GM12874 (cell line): ENCODE measurements around the gene RRBP1.

Experiments
- CTCF ChIP-seq: IDR thresholded peaks from 2 replicates; pipeline ENCODE4 v1.5.1; 2011; ENCODE audit warnings: low read depth, mild to moderate bottlenecking, control low read depth, low read length, moderate library complexity; ENCODE audit not compliant: insufficient read depth

Gene RRBP1

DNA sequence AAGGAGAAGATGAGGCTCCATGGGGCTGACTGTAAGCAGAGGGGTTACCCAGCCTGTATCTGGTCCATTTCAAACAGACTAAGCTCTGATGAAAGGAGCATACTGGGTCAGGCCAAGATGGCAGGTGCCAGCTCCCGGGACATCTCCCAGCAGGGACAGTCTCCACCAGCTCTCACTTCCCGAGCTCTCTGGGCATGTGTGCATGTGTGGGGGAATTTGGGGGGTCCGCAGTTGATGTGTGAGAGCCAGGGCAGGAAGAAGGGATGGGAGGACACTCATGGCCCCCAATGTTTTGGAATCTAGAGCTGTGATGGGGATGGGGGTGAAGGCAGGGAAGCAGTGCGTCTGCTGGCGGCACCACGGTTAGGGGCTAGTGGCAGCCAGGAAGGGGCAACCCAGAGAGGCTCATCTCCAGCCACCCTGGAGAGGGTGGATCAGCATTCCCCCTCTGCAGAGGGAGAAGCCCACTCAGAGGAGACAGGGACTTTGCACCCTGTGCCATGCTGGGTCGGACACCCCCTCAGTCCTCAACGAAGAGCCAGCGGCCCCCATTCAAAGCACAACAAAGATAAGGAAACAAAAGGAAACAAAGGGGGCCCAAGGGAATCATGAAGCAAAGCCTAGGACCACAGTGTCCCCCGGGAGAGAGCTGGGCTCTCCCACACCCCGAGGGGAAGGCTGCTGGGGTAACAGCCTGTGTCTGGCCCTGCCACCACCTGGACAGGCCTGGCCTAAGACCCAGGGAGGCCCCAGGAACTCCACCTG is 59.8 kb downstream of the RRBP1 start:
- TF ChIP-seq CTCF = no peak

DNA sequence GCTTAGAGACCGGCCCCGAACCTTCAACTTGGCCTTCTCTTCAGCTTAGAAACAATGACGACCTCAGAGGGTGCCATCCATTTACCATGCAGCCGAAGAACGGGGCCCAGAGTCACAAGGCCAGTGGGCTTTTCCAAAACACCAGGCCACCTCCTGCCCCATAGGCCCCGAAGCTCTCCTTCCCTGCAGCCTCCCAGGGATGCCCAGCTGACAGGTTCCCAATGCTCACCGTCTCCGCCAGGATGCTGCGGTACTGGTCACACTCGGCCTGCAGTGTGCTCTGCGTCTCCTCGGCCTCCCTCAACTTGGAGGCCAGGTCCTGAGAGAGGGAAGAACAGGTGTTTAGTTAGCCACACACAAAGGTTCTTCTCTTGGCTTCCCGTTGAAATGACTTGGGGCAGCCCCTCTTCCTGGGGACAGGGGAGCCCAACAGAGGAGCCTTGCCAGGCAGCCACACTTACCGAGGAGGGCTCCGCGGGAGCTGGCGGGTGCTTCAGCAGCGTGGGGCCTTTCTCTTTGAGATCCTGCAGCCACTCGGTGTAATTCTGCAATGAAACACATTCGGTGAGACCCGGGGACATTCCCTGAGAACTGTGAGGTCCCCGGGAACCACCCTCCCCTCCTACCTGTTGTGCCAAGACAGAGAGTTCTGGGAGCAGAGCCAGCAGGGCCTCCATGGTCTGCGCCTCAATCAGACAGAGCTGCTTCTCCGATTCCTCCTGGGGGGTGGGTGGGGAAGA is 60.6 kb downstream of the RRBP1 start:
- TF ChIP-seq CTCF = no peak

DNA sequence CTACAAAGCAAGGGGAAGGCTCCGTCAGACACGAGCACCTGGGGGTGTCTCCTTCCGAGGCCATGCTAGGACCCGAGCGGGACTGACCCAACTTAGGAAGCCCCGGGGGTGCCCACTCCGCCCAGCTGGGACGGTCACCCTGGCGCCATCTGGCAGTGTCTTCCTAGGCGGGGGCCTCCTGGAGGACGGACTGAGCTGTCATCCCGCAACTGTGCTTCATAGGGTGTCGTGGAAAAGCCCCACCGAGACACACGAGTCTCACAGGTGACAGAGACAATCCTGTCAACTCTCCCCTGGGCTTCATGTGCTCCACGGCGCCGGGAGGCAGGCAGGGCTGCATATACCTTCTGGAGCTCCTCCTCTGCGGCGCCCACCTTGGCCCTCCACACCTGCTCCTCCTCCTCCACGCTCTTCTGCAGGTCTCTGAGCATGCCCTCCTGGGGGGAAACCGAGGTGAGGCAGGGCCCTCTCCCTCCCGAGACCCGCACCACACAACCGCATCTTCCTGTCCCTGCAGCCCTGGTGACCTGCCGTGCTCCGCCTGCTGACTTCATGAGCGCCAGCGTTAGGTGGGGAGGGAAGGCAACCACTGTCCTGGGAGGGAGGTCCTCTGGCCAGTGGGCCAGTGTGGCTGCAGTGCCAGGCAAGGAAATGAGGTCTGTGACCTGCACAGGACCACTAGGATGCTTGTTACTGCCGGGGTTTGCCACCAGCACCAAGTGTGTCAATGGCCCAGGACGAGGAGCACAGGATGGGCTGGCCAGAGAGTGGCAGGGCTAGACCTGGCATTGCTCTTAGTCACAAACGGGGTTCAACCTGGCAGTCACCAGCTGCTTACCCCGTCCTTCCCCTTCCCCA is 61.4 kb downstream of the RRBP1 start:
- no peak for TF ChIP-seq CTCF

- TF ChIP-seq CTCF = no peak
Measured at GRCh38 chr20:17619351-17620093, 62.5 kb downstream of the RRBP1 start.

GRCh38 chr20:17618673-17619013 is 63.4 kb downstream of the RRBP1 start:
- no peak for TF ChIP-seq CTCF

DNA sequence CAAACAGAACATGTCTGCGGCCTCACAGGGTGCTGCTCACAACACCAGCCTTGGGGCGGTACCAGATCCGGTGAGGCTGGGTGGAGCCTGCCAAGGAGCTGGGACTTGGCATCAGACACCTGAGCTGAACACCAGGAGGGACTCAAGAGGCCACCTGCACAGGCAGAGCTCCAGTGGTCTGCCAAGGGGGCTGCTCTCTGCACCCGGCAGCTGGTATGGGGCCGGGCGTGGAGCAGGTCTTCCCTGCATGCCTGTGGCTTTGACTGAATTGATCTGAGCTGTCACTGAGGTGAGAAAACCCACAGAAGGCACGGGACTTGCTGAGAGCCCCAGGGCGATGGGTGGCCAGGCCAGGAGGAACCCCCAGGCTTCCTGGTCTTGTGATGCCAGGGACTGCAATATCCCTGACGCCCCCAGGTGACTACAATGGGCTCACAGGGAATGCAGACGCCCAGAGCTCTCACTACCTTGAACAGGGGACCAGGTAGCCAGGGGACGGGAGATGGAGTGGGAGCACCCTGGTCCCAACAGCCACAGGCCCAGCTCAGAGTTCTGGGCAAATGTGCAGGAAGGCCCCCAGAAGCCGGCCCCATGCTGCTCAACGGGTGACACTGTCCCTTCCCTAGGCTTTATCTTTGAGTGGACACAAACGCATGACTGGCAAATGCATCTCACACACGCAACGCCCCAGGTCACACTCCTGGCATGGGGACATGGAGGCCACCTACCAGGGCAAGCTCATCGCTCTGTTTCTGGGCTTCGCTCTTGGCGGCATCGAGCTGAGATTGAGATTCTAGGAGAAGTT is 64.0 kb downstream of the RRBP1 start:
- no peak for TF ChIP-seq CTCF
